Measurements from ENCODE around the gene RPRD1A.

GRCh38 chr18:35971661-35972196 lies 95.6 kb downstream of the RPRD1A start:
- TF ChIP-seq CTCF (IDR thresholded peaks at IDR 0.05; ENCODE audit: low read depth, low read length) (no peak), POLR2A (IDR thresholded peaks at IDR 0.05; ENCODE audit: extremely low read depth, insufficient read length) (no peak), MAX (IDR thresholded peaks at IDR 0.05; ENCODE audit: low read depth, low read length) (no peak), MYC (IDR thresholded peaks at IDR 0.05; ENCODE audit: low read depth, low read length) (no peak)

Measured in NB4 (cell line).